ENCODE measurements around the gene NKX6-2.
"Not testable (repeated sequence)": the region's sequence is repeated elsewhere in the genome, so short reads cannot be mapped to it uniquely, and the experiment has no call there.

NKX6-2 gene

DNA sequence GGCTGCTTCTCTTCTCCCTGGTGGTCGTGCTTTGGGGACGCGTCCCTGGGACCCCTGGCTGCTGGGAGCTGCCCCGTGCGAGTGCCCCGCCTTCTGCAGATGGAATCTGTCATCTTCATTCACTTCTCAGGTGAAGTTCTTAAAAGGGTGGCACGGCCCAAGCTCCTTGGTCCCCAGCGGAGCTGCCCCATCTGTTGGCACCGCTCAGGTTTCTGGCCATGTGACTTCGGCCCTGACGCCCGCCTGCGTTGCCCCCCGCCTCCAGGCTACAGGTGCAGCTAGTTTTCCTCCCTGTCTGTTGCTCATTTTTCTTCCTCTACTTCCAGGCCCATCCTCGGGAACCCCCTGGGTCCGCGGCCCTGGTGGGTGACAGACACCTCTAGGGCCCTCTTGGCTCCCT, 6.8 kb upstream of the NKX6-2 start:
- Histone ChIP-seq H3K4me3 (ENCODE audit: low read length) (no peak overlapping the region), H3K27me3 (ENCODE audit: control insufficient read depth, insufficient read depth, low read length) (peaks cover 51% of the 10 kb centered on the region), H3K9me3 (replicated peaks; ENCODE audit: low read length) (no peaks in the 10 kb centered on the region), H3K36me3 (ENCODE audit: insufficient read depth, low read length) (no peaks in the 10 kb centered on the region), H3K4me2 (ENCODE audit: low read length) (no peak overlapping the region), H3K9ac (ENCODE audit: low read depth, low read length) (no peak overlapping the region), H3K4me1 (ENCODE audit: control insufficient read depth, insufficient read depth, low read length) (no peaks in the 10 kb centered on the region)

DNA sequence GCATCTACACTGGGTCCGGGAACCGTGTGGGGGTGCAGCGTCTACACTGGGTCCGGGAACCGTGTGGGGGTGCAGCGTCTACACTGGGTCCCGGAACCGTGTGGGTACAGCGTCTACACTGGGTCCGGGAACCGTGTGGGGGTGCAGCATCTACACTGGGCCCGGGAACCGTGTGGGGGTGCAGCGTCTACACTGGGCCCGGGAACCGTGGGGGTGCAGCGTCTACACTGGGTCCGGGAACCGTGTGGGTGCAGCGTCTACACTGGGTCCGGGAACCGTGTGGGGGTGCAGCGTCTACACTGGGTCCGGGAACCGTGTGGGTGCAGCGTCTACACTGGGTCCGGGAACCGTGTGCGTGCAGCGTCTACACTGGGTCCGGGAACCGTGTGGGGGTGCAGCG, 6.2 kb upstream of the NKX6-2 start:
- H3K4me2 ChIP-seq (ENCODE audit: low read length); H3K4me1 ChIP-seq (ENCODE audit: control insufficient read depth, insufficient read depth, low read length); H3K4me3 ChIP-seq (ENCODE audit: low read length); H3K36me3 ChIP-seq (ENCODE audit: insufficient read depth, low read length); H3K9ac ChIP-seq (ENCODE audit: low read depth, low read length); H3K9me3 ChIP-seq (replicated peaks; ENCODE audit: low read length): not testable (repeated sequence)
- peaks cover 55% of the 10 kb centered on the region for H3K27me3 ChIP-seq (ENCODE audit: control insufficient read depth, insufficient read depth, low read length)

DNA sequence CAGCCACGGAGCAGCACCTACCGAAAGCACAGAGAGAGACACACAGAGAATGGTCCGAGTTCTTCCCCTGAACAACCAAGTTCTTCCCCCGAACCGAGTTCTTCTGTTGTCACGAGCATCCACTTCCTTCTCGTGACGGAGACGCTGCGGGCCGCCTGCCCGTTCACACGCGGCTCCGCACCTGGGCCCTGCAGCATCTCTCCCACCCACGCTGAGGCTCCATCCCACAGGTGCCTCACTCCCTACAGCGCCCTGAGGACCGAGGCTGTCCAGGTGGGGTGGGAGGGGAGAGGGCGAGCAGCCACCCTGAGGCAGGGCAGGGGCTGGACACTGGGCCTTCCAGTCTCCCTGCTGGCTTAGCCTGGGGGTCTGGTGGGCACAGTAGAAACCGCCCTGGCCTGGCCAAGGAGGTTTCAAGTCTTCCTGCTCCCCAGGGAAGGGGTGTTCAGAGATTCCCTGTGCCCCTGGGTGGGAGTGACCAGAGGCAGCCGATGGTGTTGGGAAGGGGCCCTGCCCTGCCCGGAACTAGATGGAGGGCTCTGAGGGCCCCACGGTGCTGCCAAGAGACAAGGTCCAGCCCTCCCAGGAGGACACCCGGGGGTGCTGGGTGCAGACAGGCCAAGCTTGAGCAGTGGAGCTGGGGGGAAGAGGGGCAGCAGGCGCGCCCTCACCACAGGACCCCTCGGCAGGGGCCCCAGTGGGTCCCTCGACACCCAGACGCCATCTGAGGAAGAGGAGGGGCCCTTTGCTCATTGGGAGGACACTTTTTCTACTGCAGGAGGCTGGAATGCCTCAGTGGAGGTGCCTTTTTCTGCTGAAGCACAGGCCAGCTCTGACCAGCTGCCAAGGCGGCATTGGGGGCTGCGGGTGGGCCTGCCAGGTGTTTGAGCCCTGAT, 5.2 kb upstream of the NKX6-2 start:
- no peak overlapping the region for H3K9ac ChIP-seq (ENCODE audit: low read depth, low read length)
- no peaks in the 10 kb centered on the region for H3K9me3 ChIP-seq (replicated peaks; ENCODE audit: low read length)
- no peak overlapping the region for H3K4me2 ChIP-seq (ENCODE audit: low read length)
- peaks cover 60% of the 10 kb centered on the region for H3K27me3 ChIP-seq (ENCODE audit: control insufficient read depth, insufficient read depth, low read length)
- H3K4me1 ChIP-seq (ENCODE audit: control insufficient read depth, insufficient read depth, low read length), result no peaks in the 10 kb centered on the region
- no peak overlapping the region for H3K4me3 ChIP-seq (ENCODE audit: low read length)
- H3K36me3 ChIP-seq (ENCODE audit: insufficient read depth, low read length), result no peaks in the 10 kb centered on the region

DNA sequence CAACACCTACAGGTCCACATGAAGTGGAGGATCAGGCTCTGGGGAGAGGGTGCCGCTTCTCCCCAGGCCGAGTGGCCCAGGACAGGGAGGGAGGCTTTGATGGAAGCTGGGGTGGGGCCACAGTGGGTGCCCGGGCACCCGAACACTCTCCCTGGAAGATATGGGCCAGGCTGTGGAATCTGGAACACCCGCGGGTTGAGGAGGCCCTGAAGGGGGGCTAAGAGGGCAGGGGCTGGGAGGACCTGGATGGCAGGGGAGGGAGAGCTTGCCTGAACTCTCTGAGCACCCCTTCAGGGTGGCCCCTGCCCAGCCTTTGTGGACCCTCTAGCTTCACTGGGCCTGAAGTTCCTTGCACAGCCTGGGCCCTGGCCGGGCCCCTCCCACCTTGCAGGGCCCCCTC, 4.5 kb upstream of the NKX6-2 start:
- Histone ChIP-seq H3K36me3 (ENCODE audit: insufficient read depth, low read length) (no peaks in the 10 kb centered on the region), H3K9ac (ENCODE audit: low read depth, low read length) (no peak overlapping the region), H3K4me2 (ENCODE audit: low read length) (no peak overlapping the region), H3K4me3 (ENCODE audit: low read length) (no peak overlapping the region), H3K27me3 (ENCODE audit: control insufficient read depth, insufficient read depth, low read length) (peaks cover 58% of the 10 kb centered on the region), H3K9me3 (replicated peaks; ENCODE audit: low read length) (no peaks in the 10 kb centered on the region), H3K4me1 (ENCODE audit: control insufficient read depth, insufficient read depth, low read length) (no peaks in the 10 kb centered on the region)

DNA sequence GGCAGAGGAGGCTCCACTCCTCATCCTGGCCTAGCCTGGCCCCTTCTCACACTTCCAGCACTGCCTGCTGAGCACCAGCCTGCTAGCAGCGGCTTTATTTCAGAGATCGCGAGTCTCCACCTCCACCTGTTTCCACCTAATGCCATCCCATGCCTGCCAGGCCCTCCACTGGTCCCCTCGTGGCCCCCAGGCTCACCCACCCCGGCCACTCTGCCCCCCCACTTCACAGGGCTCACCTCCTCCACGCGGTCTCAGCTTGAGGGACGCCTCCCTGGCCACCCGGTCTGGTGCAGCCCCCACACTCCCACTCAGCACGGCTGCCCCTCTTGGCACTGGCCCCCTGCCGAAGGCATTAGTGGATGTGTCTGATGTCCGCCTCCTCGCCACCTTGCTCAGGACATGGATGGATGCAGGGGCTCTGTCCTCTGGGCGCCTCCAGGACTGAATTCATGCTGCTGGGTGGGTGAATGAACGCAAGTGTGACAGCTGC, 3.8 kb upstream of the NKX6-2 start:
- peaks cover 63% of the 10 kb centered on the region for H3K27me3 ChIP-seq (ENCODE audit: control insufficient read depth, insufficient read depth, low read length)
- H3K9me3 ChIP-seq (replicated peaks; ENCODE audit: low read length), result no peaks in the 10 kb centered on the region

DNA sequence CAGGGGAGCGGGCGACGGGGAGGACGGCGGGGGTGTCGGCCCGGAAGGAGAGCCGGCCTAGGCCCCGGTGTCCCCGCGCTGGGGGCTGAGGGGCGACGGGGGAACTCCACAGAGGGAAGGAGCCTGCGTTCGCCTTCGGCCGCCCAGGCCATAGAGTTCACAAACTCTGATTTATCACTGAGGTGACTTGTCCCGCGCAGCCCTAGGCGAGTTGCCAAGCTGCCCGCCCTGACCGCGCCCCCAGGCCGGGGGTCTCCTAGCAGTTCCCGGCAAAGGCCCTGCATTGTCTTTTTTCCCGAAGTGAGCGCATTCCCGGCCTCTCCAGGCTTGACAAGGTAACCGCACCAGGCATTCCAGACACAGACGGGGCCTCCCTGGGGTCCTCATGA, 2.9 kb upstream of the NKX6-2 start:
- no peaks in the 10 kb centered on the region for H3K4me1 ChIP-seq (ENCODE audit: control insufficient read depth, insufficient read depth, low read length)

More for the DNA sequence above, 3.8 kb upstream of the NKX6-2 start:
- no peak overlapping the region for H3K4me2 ChIP-seq (ENCODE audit: low read length)
- no peak overlapping the region for H3K9ac ChIP-seq (ENCODE audit: low read depth, low read length)
- no peak overlapping the region for H3K4me3 ChIP-seq (ENCODE audit: low read length)
- no peaks in the 10 kb centered on the region for H3K36me3 ChIP-seq (ENCODE audit: insufficient read depth, low read length)
- no peaks in the 10 kb centered on the region for H3K4me1 ChIP-seq (ENCODE audit: control insufficient read depth, insufficient read depth, low read length)

DNA sequence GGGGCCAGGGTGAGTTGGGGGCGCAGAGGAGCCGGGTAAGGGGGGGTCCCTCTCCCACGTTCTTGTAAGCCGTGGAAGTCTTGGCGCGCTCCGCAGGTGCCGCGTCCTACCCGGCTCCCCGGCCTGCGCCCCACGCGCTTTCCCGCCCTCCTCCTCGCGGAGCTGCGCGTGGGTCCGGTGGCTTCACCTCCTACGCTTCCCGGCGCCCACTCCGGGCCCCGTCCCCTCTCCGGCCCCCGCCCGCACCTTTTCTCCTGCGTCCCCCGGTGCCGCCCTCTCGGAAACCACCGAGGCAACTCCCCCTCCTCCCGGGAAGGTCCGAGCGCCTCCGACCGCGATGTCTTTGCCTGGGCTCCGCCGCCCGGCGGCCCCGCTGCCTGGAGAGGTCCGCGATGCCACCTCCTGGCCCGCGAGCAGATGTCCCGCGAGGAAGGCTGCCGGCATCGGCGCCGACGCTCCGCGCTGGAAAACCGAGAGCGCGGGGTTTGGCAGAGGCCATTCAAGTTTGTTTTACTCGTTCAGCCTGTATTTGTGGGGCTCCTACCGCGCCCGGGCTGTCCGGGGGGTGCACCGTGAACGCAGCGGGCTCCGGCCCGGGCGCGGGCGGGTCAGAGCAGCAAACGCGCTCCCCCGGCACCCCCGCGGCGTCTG, 2.4 kb upstream of the NKX6-2 start:
- Histone ChIP-seq H3K9me3 (replicated peaks; ENCODE audit: low read length) (no peaks in the 10 kb centered on the region), H3K9ac (ENCODE audit: low read depth, low read length) (no peak overlapping the region)

More for the DNA sequence above, 2.9 kb upstream of the NKX6-2 start:
- Histone ChIP-seq H3K4me3 (ENCODE audit: low read length) (no peak overlapping the region), H3K4me2 (ENCODE audit: low read length) (no peak overlapping the region), H3K9me3 (replicated peaks; ENCODE audit: low read length) (no peaks in the 10 kb centered on the region), H3K36me3 (ENCODE audit: insufficient read depth, low read length) (no peaks in the 10 kb centered on the region), H3K27me3 (ENCODE audit: control insufficient read depth, insufficient read depth, low read length) (peaks cover 69% of the 10 kb centered on the region), H3K9ac (ENCODE audit: low read depth, low read length) (no peak overlapping the region)

DNA sequence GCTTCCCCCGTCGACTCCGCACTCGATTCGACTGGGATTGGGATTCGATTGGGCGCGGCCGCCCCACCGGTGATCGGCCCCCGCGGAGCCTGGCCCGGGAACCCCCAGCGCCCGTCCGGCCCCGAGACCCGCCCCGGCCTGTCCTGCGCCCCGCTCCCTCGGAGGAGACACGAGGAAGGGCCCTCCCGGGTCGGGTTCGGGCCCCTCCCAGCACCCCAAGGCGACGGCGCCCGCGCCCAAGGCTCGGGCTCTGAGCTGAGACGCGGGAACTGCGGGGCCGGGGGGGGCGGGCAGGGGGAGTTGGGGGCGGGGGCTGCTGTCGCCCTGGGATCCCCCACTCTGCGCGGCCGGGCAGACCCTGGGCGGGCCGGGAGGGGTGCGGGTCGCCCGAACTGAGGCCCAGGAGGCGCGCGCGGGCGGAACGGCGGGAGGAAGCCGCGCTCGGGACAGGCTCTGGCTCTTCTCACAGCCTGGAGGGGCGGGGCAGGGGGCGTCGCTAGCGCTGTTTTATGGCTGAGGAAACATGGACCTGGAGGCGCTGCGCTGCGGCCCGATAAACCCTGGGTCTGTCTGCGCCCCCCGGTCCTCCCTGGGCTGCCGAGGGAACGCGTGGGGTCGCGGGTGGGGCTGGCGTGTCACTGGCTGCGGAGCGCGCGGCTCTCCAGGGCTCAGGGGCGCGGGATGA, 1.7 kb upstream of the NKX6-2 start:
- H3K4me1 ChIP-seq (ENCODE audit: control insufficient read depth, insufficient read depth, low read length), result no peaks in the 10 kb centered on the region
- H3K4me3 ChIP-seq (ENCODE audit: low read length), result no peak overlapping the region
- peaks cover 64% of the 10 kb centered on the region for H3K27me3 ChIP-seq (ENCODE audit: control insufficient read depth, insufficient read depth, low read length)
- no peak overlapping the region for H3K4me2 ChIP-seq (ENCODE audit: low read length)
- H3K36me3 ChIP-seq (ENCODE audit: insufficient read depth, low read length), result no peaks in the 10 kb centered on the region
- H3K9me3 ChIP-seq (replicated peaks; ENCODE audit: low read length), result no peaks in the 10 kb centered on the region
- no peak overlapping the region for H3K9ac ChIP-seq (ENCODE audit: low read depth, low read length)

More for the DNA sequence above, 2.4 kb upstream of the NKX6-2 start:
- H3K36me3 ChIP-seq (ENCODE audit: insufficient read depth, low read length), result no peaks in the 10 kb centered on the region
- no peak overlapping the region for H3K4me2 ChIP-seq (ENCODE audit: low read length)
- H3K4me3 ChIP-seq (ENCODE audit: low read length), result no peak overlapping the region
- no peaks in the 10 kb centered on the region for H3K4me1 ChIP-seq (ENCODE audit: control insufficient read depth, insufficient read depth, low read length)
- peaks cover 67% of the 10 kb centered on the region for H3K27me3 ChIP-seq (ENCODE audit: control insufficient read depth, insufficient read depth, low read length)

DNA sequence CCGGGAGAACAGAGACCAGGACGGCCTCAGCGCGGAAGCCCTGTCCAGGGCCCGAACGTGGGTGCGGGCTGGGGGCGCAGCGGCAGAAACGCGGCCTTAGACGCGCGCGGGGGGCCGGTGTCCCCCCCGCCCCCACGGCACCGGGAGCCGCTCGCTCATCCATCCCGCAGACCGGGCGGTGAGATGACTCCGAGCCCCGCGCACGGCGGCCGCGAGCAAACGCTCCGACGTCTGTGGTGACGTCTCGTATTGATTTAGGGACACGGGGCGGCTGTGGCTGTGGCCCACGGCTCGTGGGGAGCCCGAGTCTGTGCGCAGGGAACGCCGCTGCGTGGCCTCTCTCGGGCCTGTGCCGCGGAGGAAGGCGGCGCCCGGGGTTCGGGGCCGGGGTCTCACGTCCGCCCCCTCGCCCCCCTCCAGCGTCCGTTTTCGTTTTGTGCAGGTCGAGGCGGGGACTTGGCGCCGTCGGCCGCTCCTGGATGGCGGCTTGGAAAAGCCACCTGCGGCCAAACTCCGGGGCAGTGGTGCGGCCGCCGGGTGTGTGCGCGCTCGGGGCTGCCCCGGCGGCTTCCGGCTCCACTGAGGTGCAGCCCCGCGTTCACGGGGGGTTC, 1.0 kb upstream of the NKX6-2 start:
- no peak overlapping the region for H3K9ac ChIP-seq (ENCODE audit: low read depth, low read length)
- H3K4me1 ChIP-seq (ENCODE audit: control insufficient read depth, insufficient read depth, low read length), result no peaks in the 10 kb centered on the region
- peaks cover 64% of the 10 kb centered on the region for H3K27me3 ChIP-seq (ENCODE audit: control insufficient read depth, insufficient read depth, low read length)
- peak overlapping the region; percentile 20 for H3K4me2 ChIP-seq (ENCODE audit: low read length)
- H3K4me3 ChIP-seq (ENCODE audit: low read length), result no peak overlapping the region
- H3K9me3 ChIP-seq (replicated peaks; ENCODE audit: low read length), result no peaks in the 10 kb centered on the region
- H3K36me3 ChIP-seq (ENCODE audit: insufficient read depth, low read length), result no peaks in the 10 kb centered on the region

DNA sequence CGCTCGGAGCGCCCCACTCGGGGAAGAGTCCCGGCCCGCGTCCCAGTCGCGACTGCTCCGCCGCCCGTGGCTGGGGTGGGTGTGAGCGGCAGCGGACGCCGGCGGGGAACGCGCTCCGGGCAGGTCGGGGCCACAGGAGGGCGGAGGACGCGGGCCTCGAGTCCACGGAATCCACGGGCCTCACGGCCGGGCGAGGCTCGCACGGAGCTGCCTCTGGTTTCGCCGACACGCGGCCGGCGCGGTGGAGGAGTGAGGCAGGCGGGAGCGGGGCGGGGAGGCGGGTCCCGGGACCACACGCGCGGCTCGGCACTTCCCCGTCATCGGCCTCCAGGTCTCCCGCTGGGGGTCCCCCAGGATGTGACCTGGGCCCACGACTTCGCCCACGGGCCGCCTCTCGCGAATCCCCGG, 533 bp upstream of the NKX6-2 start:
- Histone ChIP-seq H3K9me3 (replicated peaks; ENCODE audit: low read length) (no peaks in the 10 kb centered on the region), H3K9ac (ENCODE audit: low read depth, low read length) (no peak overlapping the region), H3K27me3 (ENCODE audit: control insufficient read depth, insufficient read depth, low read length) (peaks cover 62% of the 10 kb centered on the region), H3K4me1 (ENCODE audit: control insufficient read depth, insufficient read depth, low read length) (no peaks in the 10 kb centered on the region), H3K36me3 (ENCODE audit: insufficient read depth, low read length) (no peaks in the 10 kb centered on the region), H3K4me2 (ENCODE audit: low read length) (no peak overlapping the region), H3K4me3 (ENCODE audit: low read length) (no peak overlapping the region)

All from skeletal muscle satellite cell (primary cell).